Central memory CD4-positive, alpha-beta T cell (primary cell): ENCODE measurements around the gene MTMR3.
"Not testable (repeated sequence)": the region's sequence is repeated elsewhere in the genome, so short reads cannot be mapped to it uniquely, and the experiment has no call there.

Source experiments
- DNase-seq: peaks from one replicate; pipeline ENCODE4 v3.0.0; 2022

The MTMR3 gene

DNA sequence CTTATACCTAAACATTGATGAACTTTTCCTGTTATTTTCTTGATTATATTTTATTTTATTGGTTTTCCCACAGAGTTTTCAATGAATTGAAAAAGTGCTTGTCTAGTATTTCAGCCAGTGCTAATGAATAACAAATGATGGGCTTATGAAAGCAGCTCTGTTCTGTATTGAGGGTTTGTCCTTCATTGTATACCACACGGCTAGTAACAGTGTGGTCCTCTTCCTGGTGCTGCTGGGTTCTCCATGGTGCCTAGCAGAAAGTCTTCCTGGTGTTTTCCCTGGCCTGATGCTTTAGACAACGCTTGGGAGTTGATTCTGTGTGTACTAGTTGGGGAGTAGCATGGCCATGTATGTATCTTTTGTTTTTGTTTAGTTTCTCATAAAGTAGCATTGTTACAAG is 89.1 kb downstream of the MTMR3 start:
- no peak for DNase-seq

DNA sequence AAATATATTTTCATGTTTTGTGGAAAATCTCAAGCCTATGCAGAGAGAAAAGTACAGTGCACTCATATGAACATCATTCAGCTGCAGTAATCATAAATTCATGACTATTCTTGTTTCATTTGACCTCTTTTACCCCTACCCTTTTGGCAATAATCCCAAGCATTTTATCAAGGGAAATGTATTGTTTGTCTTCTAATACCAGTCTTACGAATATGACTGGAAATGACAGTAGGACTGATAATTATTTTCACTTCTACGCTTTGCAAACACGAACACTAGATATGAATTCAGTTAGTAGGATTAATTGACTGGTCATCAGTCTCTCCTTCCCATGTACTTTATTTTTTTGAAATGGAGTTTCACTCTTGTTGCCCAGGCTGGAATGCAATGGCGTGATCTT is 90.3 kb downstream of the MTMR3 start:
- DNase-seq = no peak

DNA sequence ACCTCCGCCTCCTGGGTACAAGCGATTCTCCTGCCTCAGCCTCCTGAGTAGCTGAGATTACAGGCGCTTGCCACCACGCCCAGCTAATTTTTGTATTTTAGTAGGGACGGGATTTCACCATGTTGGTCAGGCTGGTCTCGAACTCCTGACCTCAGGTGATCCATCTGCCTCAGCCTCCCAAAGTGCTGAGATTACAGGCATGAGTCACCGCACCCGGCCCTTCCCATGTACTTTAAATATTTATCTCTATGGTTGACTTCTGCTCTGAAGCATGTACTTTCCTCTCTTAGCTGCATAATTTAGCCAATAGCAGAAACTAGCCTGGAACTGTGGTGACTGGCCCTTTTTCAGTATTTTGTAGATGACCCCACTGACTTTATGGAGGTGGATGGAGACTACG is 90.7 kb downstream of the MTMR3 start:
- DNase-seq = not testable (repeated sequence)

DNA sequence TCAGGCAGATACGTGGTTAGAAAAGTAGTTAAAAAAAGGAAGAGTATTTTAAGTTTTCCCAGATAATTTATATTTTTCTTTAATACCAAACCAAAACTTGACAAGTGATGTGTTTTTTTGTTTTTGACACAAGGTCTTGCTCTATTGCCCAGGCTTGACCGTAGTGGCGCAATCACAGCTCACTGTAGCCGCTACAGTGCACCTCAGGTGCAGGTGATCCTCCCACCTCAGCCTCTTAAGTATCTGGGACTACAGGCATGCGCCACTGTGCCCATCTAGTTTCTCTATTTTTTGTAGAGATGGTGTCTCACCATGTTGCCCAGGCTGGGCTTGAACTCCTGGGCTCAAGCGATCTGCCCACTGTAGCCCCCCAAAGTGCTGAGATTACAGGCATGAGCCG is 92.5 kb downstream of the MTMR3 start:
- no peak for DNase-seq

DNA sequence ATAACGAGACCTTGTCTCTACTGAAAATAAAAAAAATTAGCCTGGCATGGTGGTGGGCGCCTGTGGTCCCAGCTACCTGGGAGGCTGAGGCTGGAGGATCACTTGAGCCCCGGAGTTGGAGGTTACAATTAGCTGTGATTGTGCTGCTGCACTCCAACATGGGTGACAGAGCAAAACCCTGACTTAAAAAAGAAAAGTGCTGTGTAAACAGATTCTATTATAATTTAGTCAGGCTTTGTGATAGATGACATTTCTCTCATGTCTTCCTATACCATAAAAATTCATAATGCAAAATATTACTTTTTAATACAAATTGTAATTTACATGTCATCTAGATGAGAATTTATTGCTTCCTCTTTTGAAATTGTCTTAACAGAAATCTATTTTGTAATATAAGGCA is 94.1 kb downstream of the MTMR3 start:
- no peak for DNase-seq

DNA sequence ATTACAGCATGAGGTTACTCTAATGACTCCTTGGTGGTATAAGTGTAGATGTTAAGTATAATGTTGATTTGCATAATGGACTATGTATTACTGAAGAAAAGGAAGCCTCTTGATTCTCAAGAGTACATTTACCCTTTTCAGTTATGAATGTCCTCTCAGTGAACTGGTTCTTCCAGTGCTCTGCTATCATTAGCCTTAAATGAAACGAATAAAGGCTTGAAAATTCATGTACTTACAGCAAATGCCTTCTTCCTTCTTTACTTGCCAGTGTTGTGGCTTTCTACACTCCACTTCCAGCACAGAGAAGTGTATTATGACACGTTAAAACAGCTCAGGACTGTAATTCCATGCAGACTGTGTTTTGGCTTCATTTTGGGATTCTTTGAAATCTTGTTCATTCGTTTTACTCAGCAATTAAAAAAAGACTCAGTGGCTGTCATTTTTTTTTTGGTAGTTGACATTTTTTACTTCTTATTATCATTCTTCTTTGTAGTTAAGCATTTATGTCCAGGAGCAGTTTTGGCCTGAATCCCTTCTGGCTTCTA is 96.9 kb downstream of the MTMR3 start:
- no peak for DNase-seq

DNA sequence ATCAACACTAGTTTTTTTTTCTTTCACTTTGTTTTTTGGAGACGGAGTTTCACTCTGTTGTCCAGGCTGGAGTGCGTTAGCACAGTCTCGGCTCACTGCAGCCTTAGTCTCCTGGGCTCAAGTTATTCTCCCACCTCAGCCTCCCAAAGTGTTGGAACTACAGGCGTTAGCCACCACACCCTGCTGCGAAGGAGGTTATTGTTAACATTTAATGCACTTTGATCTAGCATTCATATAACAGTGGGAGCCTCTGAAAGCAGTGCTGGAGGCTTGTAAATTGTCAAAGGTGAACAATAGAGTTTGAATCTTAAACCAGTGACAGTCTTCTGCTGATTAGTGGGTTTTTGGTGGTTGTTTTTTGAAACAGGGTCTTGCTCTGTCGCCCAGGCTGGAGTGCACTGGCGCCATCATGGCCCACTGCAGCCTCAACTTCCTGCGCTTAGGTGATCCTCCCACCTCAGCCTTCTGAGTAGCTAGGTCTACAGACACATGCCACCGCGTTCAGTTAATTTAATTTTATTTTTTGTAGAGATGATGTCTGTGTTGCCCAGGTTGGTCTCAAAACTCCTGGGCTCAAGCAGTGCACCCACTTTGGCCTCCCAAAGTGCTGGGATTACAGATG is 100.4 kb downstream of the MTMR3 start:
- no peak for DNase-seq

DNA sequence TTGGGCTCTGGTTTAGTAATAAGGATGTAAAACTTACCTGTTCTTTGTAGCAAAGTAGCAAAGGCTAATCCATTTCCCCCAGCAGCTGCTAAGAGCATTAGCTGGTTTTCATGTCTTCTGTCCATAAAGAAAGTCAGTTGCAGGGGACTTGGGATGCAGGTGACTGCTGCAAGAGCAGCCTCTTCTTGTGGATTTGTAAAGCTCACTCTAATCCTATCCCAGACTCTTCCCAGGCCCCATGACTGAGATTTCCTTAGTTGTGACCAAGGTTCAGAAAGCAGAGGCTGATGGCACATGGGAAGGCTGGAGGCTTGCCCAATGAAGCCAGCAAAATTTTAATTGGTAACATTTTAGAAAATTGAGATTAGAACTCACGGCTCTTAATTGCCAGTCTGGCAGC is 102.9 kb downstream of the MTMR3 start:
- no peak for DNase-seq

DNA sequence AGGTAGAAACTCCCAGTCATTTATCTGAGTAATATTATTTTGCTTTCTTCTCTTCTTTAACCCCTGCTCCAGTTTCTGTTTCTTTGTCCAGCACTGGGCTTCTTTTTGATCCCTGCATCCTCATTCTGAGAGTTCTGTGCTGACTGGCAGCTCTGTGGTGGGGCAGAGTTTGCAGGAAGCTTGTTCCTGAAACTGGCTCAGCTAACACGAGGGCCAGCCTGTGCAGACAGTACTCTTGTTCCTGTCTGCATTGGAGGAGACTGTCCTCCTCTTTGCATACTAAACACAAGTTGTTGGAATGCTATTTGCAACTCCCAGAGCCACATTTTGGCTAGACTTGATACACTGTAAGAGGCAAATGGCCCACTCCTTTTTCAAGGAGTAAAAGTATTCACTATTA is 104.2 kb downstream of the MTMR3 start:
- DNase-seq = no peak

DNA sequence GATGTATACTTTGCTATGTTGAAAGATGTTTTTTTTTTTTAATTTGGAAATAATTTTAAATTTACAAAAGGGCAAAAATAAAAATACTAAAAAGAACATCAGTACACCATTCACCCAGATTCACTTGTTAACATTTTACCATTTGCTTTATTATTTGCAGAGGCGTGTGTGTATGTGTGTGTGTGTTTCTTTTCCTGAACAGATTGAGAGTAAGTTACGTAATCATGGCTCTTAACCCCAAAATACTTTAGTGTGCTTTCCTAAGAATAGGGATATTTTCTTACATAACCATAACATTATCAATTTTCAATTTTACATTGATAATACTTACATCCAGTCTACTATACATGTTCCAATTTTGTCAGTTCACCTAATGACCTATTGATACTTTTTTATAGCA is 105.7 kb downstream of the MTMR3 start:
- DNase-seq = no peak

DNA sequence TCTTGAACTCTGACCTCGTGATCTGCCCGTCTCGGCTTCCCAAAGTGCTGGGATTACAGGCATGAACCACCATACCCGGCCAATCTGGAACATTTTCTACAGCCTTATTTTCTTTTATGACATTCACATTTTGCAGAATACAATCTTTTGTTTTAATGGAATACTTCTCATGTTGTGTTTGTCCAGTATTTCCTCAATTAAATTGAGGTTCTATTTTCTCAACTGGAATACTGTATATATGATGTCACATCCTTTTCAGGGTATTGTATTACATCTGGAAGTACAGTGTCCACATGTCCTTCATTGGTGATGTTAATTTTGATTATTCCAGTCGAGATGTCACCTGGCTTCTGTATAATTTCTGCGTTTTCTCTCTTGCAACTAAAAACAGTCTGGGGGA is 106.5 kb downstream of the MTMR3 start:
- DNase-seq = no peak

DNA sequence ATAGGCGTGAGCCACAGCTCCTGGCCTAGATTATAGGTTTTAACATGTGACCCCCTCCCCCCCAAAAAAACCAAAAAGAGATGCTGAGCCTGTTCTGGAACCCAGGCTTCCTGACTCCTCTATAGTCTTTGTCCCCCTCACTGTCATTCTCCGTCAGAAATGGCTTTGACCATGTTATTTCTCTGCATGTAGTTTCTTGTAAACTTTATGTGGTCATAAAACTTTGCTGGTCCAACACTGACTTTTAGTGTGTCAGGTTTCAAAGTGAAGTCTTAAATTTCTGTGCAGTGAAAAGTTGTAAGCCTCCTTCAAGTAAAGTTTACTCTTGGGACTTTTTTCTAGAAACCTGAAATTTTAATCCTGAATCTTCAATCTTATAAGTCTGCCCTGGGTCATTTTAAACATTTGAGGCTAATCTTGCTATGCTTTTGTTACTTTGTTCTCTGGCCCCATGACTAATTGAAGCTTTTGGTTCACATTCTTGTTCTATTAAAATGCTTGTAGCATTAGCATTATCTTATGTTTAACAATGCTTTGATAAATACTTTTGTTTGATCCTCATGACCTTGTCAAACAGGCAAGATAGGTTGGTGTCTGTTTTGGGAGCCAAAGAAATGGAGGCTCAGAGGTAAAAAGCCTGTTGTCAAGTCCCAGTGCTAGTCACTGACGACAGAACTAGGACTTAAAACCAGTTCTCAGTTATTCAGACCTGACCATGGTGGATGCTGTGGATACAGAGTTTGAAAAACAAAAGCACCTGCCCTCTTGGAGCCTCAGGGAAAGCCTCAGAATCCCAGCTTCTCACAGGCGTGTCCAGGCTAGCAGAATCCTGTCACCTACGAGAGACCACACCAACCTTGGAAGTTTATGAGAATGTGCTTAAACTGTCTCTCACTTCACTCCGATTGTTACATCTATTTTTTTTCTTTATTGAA is 109.6 kb downstream of the MTMR3 start:
- no peak for DNase-seq

DNA sequence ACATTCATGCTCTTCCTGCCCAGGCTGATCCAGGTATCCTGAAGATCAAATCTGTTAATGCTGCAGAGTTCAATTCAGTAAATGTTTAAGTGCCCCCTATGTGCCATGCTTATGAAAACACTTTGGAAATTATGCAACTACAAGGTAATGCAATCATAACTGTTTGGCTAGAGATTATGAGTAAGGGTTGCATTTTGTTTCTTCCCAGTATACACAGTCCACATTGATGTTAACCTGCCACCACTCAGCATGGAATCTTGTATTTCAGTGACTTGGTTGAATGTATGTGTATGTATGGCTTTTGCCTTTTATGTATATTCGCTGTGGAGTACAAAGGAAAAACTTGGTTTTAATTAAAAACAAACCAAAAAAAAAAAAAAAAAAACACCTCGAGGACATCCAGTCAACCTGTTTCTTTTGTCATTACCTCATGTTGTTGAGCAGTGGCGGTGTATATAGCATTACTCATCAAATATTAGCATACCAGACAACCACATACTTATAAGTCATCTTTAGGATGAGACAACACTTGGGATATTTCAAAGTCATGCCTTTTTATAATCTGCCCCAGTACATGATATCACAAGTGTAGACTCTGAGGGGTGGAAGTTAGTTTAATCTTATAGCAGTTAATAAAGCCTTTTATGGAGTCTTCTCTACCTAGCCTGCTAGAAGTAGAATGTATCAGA is 111.2 kb downstream of the MTMR3 start:
- DNase-seq = no peak

DNA sequence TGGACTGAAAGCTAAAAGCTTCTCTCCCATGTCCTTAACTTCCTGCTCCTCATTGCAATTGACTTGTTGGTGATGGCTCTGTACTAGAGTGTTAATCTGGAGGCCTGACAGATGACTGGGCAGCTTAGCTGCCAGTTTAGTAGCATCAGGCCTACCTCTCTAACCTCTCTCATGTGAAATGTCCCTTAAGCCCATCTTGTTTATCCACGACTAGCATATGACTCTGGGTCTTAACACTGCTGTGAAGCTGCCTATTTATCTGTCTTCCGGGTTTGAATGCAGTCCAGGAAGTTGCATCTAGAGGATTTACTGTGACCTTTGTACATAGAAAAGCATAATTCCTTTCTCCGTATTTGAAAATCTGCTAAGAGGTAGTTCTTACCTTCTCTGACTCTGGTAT is 112.0 kb downstream of the MTMR3 start:
- no peak for DNase-seq

DNA sequence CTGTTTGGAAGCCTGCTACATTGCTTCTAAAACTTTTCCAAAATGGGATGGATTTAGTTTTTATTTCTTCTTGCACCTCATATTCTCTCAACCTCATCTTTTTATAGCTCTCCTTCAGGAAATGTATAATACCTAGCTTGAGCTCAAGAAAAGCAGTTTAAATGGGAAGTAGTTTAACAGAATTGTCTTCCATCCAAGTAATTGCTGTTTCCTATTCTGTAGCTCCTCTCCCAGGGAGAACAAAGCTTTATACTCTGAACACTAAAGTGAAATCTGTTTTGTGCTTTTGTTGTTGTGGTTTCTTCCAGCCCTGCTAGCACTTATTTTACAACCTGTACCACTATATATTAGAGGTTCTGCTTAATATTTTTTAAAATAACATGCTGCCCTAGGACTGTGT is 114.1 kb downstream of the MTMR3 start:
- DNase-seq = no peak

DNA sequence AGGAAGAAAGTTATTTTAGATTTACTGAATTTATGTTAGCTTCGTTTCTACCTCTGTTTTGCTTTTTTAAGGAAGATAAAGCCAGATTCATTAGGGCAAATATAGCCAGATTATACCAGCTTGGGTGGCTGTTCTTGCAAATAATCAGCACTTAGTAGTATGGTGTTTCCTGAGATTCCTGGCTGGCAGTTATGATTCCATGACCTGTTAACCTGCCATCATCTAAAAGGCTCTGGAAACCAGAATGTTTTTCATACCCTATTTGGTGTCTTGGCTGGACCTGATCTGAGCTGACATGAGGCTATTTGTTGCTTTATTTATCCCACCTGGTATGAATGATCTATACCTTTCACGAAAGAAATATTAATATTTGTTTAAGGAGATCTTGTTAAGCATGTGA is 114.5 kb downstream of the MTMR3 start:
- DNase-seq = no peak

DNA sequence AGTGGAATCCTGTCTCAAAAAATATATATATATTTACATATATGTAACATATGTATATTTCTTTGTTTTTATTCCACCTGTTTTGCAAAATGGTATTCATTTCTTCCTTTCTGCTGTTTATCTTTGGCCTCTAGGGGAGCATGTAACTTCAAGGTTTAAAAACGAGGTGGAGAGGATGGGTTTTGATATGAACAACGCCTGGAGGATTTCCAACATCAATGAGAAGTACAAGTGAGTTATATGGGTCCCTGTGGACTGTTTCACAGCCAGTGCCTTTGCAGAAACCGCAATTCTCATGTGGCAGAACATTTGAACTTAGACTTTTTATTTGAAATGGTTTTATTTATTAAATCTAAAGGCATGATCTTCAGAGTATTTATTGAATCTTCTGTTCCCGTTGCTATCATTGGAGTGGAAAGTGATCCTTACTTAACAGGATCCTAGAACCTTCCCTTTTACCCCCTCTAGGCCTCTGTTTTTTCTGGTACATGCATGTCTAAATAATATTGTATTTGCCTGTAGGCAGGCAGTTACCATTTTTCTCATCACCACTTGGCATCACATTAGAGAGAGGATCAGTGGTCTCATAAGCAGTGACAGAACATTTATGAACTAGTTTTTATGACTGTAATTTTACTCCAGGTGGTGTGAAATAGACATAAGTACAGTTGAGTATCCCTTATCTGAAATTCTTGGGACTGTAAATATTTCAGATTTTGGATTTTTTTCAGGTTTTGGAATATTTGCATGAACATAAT is 115.8 kb downstream of the MTMR3 start:
- no peak for DNase-seq

DNA sequence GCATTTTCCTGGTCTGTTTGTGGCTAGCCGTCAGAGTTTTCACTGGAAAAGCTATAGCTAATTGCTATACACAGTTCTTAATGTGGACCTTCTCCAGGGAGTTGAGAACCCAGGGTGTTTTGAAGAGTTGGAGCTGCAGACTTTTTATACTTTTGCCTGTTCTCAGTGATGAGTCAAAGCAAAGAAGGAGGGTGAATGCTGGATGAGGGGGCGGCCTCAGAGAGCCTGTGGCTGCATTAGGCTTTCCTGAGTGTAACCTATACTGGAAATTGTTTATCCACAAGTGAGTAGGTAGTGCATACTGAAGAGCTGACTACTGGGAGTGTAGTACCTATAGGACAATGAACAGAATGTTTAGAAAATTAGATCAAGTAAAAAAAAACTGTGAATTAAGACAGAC is 117.6 kb downstream of the MTMR3 start:
- DNase-seq = no peak

DNA sequence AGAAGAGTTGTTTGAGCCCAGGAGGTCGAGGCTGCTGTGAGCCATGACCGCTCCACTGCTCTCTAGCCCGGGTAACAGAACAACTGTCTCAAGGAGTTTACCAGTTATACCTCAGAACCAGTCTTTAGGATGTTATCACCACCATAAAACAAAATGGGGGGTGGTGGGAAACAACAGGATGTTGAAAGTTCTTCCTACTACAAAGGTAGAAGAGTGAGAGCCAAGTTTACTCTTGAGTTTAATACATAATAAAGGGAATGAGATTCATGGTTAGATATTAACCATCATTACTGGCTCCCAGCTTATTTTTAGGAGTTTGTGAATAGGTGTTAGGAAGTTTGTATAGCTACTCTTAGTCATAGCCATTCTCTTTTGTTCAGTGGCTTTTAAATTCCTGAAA is 118.5 kb downstream of the MTMR3 start:
- no peak for DNase-seq

DNA sequence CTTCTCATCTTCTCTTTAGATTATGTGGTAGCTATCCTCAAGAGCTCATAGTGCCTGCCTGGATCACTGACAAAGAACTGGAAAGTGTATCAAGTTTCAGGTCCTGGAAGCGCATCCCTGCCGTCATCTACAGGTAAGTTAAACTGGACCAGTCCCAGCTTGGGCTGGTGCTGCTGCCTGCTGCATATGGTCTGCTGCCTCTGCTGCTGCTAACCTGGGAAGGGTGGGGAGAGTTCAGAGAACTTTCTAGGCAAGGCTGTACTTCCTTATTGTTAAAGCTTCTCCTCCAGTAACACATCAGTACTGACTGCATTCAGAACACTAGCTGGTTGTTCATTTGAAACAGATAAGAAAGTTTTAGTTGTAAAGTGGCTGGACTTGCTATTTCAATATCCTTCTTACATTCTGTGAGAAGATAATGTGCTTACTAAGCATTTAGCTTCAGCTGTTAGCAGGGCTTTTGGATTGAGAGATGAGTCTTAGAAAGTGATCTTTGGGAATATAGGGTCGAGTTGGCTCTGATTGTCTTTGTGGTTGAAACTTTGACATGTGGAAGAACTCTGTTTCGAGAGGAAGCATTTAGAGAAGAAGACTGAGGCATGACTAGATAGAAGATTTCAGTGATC is 120.0 kb downstream of the MTMR3 start:
- no peak for DNase-seq

DNA sequence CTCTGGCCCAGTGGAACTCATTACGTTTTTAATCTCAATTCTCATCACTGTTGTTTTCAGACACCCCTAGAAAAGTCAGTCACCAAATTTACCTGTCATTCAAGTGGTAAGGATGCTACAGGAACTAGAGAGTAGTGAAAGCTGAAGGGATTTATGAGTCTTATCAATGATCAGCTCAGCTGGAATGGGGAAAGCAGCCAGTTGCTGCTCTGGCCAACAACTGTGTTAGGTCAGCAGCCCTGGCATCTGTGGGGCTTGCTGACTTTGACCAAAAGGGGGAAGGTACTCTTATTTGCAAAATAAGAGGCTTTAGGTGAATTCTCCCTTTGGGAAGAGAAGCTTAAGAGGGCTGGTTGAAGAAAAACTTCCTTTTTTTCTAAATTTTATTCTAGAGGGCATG is 121.1 kb downstream of the MTMR3 start:
- DNase-seq = no peak

DNA sequence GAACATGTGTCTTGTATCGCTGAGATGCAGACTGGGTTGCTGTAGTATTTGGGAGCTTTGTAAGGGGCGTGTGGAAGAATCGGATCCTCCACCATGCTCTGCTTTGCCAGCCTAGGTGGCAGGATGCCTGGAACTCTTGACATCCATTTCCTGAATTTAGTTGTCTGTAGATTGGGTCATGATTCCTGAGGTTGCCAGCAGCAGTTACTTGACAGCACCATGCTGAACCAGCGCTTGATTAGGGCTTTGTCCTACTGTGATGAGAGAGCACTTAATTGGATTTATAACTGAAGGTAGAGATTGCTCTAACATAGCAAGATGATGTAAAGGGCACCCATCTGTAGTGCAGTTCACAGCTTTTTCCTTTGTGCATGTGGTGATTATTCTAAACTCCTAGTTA is 121.7 kb downstream of the MTMR3 start:
- DNase-seq = no peak
